ENCODE data around the gene KCNMA1. TPM values are rescaled to one million over a fixed set of nuclear protein-coding genes. Genes with fewer than 3 reads are reported as not detected.

Gene KCNMA1
- total and polyA plus RNA-seq, 9 of the 15 experiments (the other 6 are each of a cell fraction or from before 2014, with no cell fraction given) = 0.01 to 0.95 (median 0.15) TPM; not detected in 4

- TF ChIP-seq FOS (IDR thresholded peaks at IDR 0.05; ENCODE audit: extremely low read depth, insufficient read length) (no peak), NCOA2 (IDR thresholded peaks at IDR 0.05; ENCODE audit: partially characterized antibody in 2 of 2) (no peak), FOXA3 (CRISPR knock-in tag; conservative IDR thresholded peaks at IDR 0.05 in 1 of 2, IDR thresholded peaks at IDR 0.05 in 1 of 2) (no peak), ZNF57 (CRISPR knock-in tag; IDR thresholded peaks at IDR 0.05) (no peak), CHCHD3 (CRISPR knock-in tag; IDR thresholded peaks at IDR 0.05) (no peak), ZNF23 (CRISPR knock-in tag; IDR thresholded peaks at IDR 0.05) (no peak), TFE3 (CRISPR knock-in tag; IDR thresholded peaks at IDR 0.05) (no peak), NR0B1 (IDR thresholded peaks at IDR 0.05; ENCODE audit: partially characterized antibody) (no peak), ZNF778 (CRISPR knock-in tag; IDR thresholded peaks at IDR 0.05) (no peak), MIER1 (IDR thresholded peaks at IDR 0.05; ENCODE audit: low read depth) (no peak), FOXK2 (conservative IDR thresholded peaks at IDR 0.05 in 1 of 2, IDR thresholded peaks at IDR 0.05 in 1 of 2; ENCODE audit: low read depth in 2 of 2) (no peak), CHD1 (IDR thresholded peaks at IDR 0.05; ENCODE audit: low read length) (no peak), TGIF2 (CRISPR knock-in tag; IDR thresholded peaks at IDR 0.05) (no peak), RBM17 (IDR thresholded peaks at IDR 0.05; ENCODE audit: borderline replicate concordance, low read depth, low read length) (no peak), RBM15 (IDR thresholded peaks at IDR 0.05; ENCODE audit: insufficient read depth, low read length) (no peak), KDM5B (IDR thresholded peaks at IDR 0.05; ENCODE audit: insufficient replicate concordance, low read depth, low read length) (no peak), CHD4 (IDR thresholded peaks at IDR 0.05; ENCODE audit: insufficient read depth, insufficient replicate concordance, low read depth, low read length, poor library complexity, severe bottlenecking) (no peak), ZNF644 (tag; IDR thresholded peaks at IDR 0.05; ENCODE audit: low read depth) (no peak), TBL1XR1 (IDR thresholded peaks at IDR 0.05; ENCODE audit: low read length in 2 of 2) (no peak)
- H3K79me2 ChIP-seq (ENCODE audit: control insufficient read depth, insufficient read depth, low read length) = no peaks in the 10 kb centered on the region
- H3K27me3 ChIP-seq (ENCODE audit: control insufficient read depth in 2 of 2, insufficient read depth in 2 of 2, low read length in 2 of 2) = peaks cover 0 to 3% of the 10 kb centered on the region in 2 experiments; a peak in 1 of 5 replicates
- H3K9me3 ChIP-seq (replicated peaks; ENCODE audit: control insufficient read depth, insufficient read depth, low read depth, low read length) = no peaks in the 10 kb centered on the region
- in situ Hi-C loops (cut with MboI) = no loop called here
- WGBS (ENCODE audit: insufficient coverage, low coverage, missing lambda C conversion rate) = 0% methylated on average over 2 of the region's 2 CpGs
- ChIA-PET CTCF (ENCODE audit: low intra/inter-chr PET ratio) (no interaction called here), POLR2A (interaction anchor here (0.6 kb wide), 1 partner anchor 24 kb away, joined by 3 read pairs; no protein-coding TSS in a partner anchor)
- ATAC-seq (no peak), FAIRE-seq (no peak), DNase-seq (ENCODE audit: extremely low read depth in 1 of 4, low spot score in 3 of 4) (no peak)
- H3K4me1 ChIP-seq (replicated peaks in 1 of 2; ENCODE audit: control insufficient read depth in 2 of 2, insufficient read depth in 2 of 2, low read length in 2 of 2) = no peaks in the 10 kb centered on the region; a peak in 1 of 5 replicates
- intact Hi-C loops (cut with micrococcal nuclease) = no loop called here
- H3K9ac ChIP-seq (ENCODE audit: insufficient read depth in 1 of 2, low read depth in 2 of 2, low read length in 2 of 2) = no peak overlapping the region
- H3K4me3 ChIP-seq = no peak overlapping the region
- no peak overlapping the region for H3K4me2 ChIP-seq (ENCODE audit: insufficient read depth, low read length)
- no TSS peak for BruUV-seq (replicated peaks)
- no peak overlapping the region for H3K27ac ChIP-seq (ENCODE audit: extremely low read depth, low read depth, low read length)
- H2AFZ ChIP-seq (ENCODE audit: low read depth, low read length) = no peak overlapping the region
- H3K9me1 ChIP-seq (ENCODE audit: control insufficient read depth, insufficient read depth, low read length) = no peaks in the 10 kb centered on the region
- no peaks in the 10 kb centered on the region for H4K20me1 ChIP-seq (replicated peaks; ENCODE audit: control insufficient read depth, insufficient read depth, low read length)
- H3K36me3 ChIP-seq (ENCODE audit: control insufficient read depth, insufficient read depth, low read length) = no peaks in the 10 kb centered on the region
These were observed 393.3 kb downstream of the KCNMA1 start for GRCh38 chr10:77244286-77244685.
